Body of pancreas (tissue), 4 donors: ENCODE results near the gene N4BP2. TPM values are rescaled to one million over a fixed set of nuclear protein-coding genes. Genes with fewer than 3 reads are reported as not detected.

Experiments used
- ATAC-seq: fragments of 150-250 bp; one replicate; pipeline ENCODE4 v1.9.1; 2016
- DNase-seq, 4 donors: peaks; one replicate each; pipeline ENCODE4 v3.0.0-alpha.2; 2019
- H3K27ac ChIP-seq, 4 donors: fragments of 200-600 bp; sonication (generic); 1 replicate in 3 of 4; 2 replicates in 1 of 4; pipeline versions ENCODE4 v1.5.1 to v1.6.1; 2016 to 2019; ENCODE audit warnings: mild to moderate bottlenecking in 1 of 4, mixed read lengths in 1 of 4, moderate library complexity in 1 of 4
- H3K27me3 ChIP-seq, 2 donors: fragments of 200-600 bp; sonication (generic); one replicate each; pipeline ENCODE4 v1.6.0; 2016; ENCODE audit warnings: mild to moderate bottlenecking in 1 of 2
- H3K36me3 ChIP-seq, 2 donors: fragments of 200-600 bp; sonication (generic); replicated peaks in 1 of 2; 2 replicates each; pipeline ENCODE4 v1.5.1; 2016; ENCODE audit warnings: low read depth in 2 of 2; ENCODE audit not compliant: insufficient read depth in 1 of 2
- H3K4me1 ChIP-seq: fragments of 200-600 bp; sonication (generic); one replicate; pipeline ENCODE4 v1.6.0; 2016
- H3K4me3 ChIP-seq, 2 donors: fragments of 200-600 bp; sonication (generic); 1 replicate in 1 of 2; 2 replicates in 1 of 2; pipeline ENCODE4 v1.5.1; 2016 to 2019
- H3K9me3 ChIP-seq, 3 donors: fragments of 200-600 bp; sonication (generic); 1 replicate in 2 of 3; 2 replicates in 1 of 3; pipeline ENCODE4 v1.5.1; 2016
- POLR2A ChIP-seq, 3 donors: fragments of 450-650 bp; IDR thresholded peaks; one replicate each; pipeline ENCODE4 v1.6.1; 2016; ENCODE audit warnings: antibody characterized with exemption in 3 of 3, mild to moderate bottlenecking in 2 of 3
- WGBS, 2 donors: methylation state at CpG; one replicate each; pipeline ENCODE4 v1.1.5; 2017; 5-methylcytosine and 5-hydroxymethylcytosine counted together
- intact Hi-C: fragments of 100-400 bp; cut with DNase I; formaldehyde crosslinking; loops from one replicate; pipeline ENCODE4 v1.15.1; 2023
- total RNA-seq, 2 donors: library from RNA; depleted of rRNA; stranded (reverse); fragments of >200 nt; gene quantifications; one replicate each; pipeline ENCODE4 v1.1.0, GENCODE V29; 2016
- TF ChIP-seq, protein P1 (sequence below), 7 experiments: fragments of 450-650 bp in 4 of 7; fragments of 200-600 bp in 3 of 7; sonication (generic) in 3 of 7; IDR thresholded peaks; one replicate each; pipeline ENCODE4 v1.5.1; 2016 to 2019; ENCODE audit warnings: antibody characterized with exemption in 7 of 7

The N4BP2 gene
- total RNA-seq, 2 donors from 2014 or later = 14.8 to 15.0 TPM

DNA sequence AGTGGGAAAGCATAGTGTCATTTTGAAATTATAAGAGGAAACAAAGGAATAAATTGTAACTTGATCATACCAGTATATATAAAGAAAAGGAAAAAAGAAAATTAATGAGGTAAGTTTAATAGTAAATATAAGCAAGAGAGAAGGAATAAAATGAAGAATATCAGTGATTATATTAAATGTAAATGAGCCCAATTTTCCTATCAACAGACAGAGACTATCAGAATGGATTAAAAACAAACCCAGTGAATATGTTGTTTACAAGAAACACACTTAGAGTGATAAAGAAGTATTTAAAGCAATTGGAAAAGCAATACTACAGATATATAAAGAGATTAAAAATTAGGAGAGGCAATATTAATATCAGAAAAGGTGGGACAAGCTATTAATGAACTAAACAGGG is 111.4 kb downstream of the N4BP2 start:
- Histone ChIP-seq H3K27me3 (no peaks in the 10 kb centered on the region), H3K4me1 (no peaks in the 10 kb centered on the region), H3K27ac (no peak overlapping the region), H3K36me3 (no peaks in the 10 kb centered on the region), H3K4me3 (no peak overlapping the region), H3K9me3 (no peaks in the 10 kb centered on the region)
- no peak for ATAC-seq
- DNase-seq = no peak
- TF ChIP-seq POLR2A (IDR thresholded peaks at IDR 0.05) = no peak
- TF ChIP-seq, protein P1, sequence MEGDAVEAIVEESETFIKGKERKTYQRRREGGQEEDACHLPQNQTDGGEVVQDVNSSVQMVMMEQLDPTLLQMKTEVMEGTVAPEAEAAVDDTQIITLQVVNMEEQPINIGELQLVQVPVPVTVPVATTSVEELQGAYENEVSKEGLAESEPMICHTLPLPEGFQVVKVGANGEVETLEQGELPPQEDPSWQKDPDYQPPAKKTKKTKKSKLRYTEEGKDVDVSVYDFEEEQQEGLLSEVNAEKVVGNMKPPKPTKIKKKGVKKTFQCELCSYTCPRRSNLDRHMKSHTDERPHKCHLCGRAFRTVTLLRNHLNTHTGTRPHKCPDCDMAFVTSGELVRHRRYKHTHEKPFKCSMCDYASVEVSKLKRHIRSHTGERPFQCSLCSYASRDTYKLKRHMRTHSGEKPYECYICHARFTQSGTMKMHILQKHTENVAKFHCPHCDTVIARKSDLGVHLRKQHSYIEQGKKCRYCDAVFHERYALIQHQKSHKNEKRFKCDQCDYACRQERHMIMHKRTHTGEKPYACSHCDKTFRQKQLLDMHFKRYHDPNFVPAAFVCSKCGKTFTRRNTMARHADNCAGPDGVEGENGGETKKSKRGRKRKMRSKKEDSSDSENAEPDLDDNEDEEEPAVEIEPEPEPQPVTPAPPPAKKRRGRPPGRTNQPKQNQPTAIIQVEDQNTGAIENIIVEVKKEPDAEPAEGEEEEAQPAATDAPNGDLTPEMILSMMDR (IDR thresholded peaks at IDR 0.05) = no peak
- intact Hi-C loops = no loop called here

DNA sequence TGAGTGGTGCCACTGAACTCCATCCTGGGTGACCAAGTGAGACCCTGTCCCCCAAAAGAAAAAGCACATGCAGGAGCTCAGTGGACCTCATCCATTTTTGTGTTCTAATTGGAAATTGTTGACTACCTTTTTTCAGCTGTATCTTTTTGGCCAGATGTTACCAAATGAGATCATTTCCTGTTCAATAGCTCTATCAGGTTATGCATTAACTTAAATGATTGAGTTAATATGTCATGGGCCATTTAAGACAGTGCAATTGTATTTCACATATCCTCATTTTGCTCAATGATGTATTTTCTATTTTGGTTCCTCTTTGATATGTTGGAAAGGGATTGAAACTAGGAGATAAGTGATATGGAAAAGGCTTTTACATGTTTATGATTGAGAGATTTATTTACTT is 113.9 kb downstream of the N4BP2 start:
- Histone ChIP-seq H3K4me1 (no peaks in the 10 kb centered on the region), H3K36me3 (no peaks in the 10 kb centered on the region), H3K9me3 (no peaks in the 10 kb centered on the region), H3K4me3 (no peak overlapping the region), H3K27me3 (no peaks in the 10 kb centered on the region), H3K27ac (no peak overlapping the region)
- intact Hi-C loops = no loop called here
- no peak for TF ChIP-seq POLR2A (IDR thresholded peaks at IDR 0.05)
- ATAC-seq = no peak
- DNase-seq = no peak

DNA sequence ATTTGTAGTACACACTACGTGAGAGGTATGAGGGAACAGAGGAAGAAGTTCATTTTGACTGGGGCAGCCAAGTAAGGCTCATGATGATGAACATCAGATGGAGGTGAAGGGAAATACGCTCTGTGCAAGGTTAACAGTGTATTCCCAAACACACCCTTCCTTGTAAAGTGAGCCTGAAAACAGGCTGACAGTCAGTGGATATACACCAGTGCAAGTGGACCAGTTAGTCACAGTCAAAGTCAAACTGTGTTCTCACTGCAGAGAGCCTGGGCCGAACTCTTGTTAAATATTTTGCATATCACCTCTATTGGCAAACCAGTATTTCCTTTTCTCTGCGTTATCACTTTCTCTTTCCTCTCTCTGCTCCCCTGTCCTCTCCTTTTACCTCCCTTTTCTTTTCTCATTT is 116.8 kb downstream of the N4BP2 start:
- H3K36me3 ChIP-seq = no peaks in the 10 kb centered on the region
- no peak for TF ChIP-seq POLR2A (IDR thresholded peaks at IDR 0.05)
- TF ChIP-seq, protein P1 (IDR thresholded peaks at IDR 0.05) = no peak
- intact Hi-C loops = no loop called here
- no peaks in the 10 kb centered on the region for H3K4me1 ChIP-seq
- H3K9me3 ChIP-seq = no peaks in the 10 kb centered on the region
- H3K27me3 ChIP-seq = no peaks in the 10 kb centered on the region
- 37 to 46% methylated on average over 4 of the region's 4 CpGs for WGBS, 2 donors
- H3K4me3 ChIP-seq = no peak overlapping the region
- no peak overlapping the region for H3K27ac ChIP-seq
- ATAC-seq (no peak), DNase-seq (no peak)

DNA sequence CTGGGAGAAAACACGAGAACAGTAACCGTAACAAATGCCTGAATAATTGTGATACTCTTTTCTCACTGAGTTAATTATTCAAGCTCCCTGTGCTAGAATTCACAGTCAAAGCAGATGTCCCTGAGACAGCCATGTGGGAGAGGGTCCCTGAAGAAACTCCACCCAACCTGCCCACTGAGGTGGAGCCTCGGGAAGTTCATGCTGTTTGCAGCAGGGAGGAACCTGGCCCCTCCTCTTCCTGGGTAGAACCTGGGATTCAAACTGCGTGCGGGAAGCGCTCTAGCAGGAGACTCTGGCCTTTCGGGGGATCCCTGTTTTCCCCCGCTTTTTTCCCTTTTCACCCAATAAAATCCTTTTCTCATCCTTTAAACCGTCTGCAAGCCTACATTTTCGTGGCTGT is 120.0 kb downstream of the N4BP2 start:
- H3K27me3 ChIP-seq = no peaks in the 10 kb centered on the region
- H3K9me3 ChIP-seq = no peaks in the 10 kb centered on the region
- H3K4me1 ChIP-seq = peaks cover 6% of the 10 kb centered on the region
- intact Hi-C loops = no loop called here
- WGBS, 2 donors = 36 to 43% methylated on average over 10 of the region's 10 CpGs
- no peak for TF ChIP-seq POLR2A (IDR thresholded peaks at IDR 0.05)
- TF ChIP-seq, protein P1 (IDR thresholded peaks at IDR 0.05) = no peak
- no peak overlapping the region for H3K4me3 ChIP-seq
- H3K27ac ChIP-seq = no peak overlapping the region
- peak in 2 of 4 donors; percentile 25 to 40 for DNase-seq
- ATAC-seq = no peak
- H3K36me3 ChIP-seq = no peaks in the 10 kb centered on the region

DNA sequence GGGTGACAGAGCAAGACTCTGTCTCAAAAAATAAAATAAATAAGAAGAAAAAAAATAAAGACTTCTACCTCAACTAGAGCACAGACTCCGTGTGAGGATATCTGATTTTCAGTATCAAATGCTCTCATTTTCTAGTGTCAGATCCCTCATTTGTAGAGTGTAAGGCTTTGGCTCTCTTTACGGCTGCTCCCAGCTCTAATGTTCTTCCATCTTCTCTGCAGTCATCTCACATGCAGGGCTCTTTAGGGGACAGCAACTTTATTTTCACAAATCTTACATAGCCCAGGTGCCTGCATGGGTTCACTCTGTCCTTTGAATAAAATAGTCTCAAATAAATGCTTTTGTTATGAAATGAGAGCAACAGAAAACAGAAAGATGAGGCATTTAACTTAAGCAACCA is 120.9 kb downstream of the N4BP2 start:
- no peaks in the 10 kb centered on the region for H3K36me3 ChIP-seq
- intact Hi-C loops = no loop called here
- TF ChIP-seq, protein P1 (IDR thresholded peaks at IDR 0.05) = no peak
- no peak for TF ChIP-seq POLR2A (IDR thresholded peaks at IDR 0.05)
- no peak overlapping the region for H3K27ac ChIP-seq
- no peak for ATAC-seq
- H3K9me3 ChIP-seq = no peaks in the 10 kb centered on the region
- 72 to 83% methylated on average over 2 of the region's 2 CpGs for WGBS, 2 donors
- no peaks in the 10 kb centered on the region for H3K27me3 ChIP-seq
- no peak overlapping the region for H3K4me3 ChIP-seq
- H3K4me1 ChIP-seq = peaks cover 6% of the 10 kb centered on the region
- no peak for DNase-seq
